Measurements from ENCODE around the gene FAM20C. TPM values are rescaled to one million over a fixed set of nuclear protein-coding genes. Genes with fewer than 3 reads are reported as not detected.

FAM20C gene
- total and polyA plus RNA-seq, 2 donors (not counting 3 experiments of a cell fraction or from before 2014, with no cell fraction given): 14.2 to 34.5 TPM

GRCh38 chr7:216360-217300 lies 24.3 kb downstream of the FAM20C start:
- H3K9ac ChIP-seq (replicated peaks; ENCODE audit: extremely low read depth, insufficient read depth, low read length): no peak overlapping the region
- no peak overlapping the region for H3K4me3 ChIP-seq (replicated peaks in 1 of 3; ENCODE audit: insufficient read depth in 1 of 3, low read depth in 1 of 3, low read length in 3 of 3)
- no peak overlapping the region for H2AFZ ChIP-seq (ENCODE audit: low read depth, low read length)
- intact Hi-C loops (cut with micrococcal nuclease) (no loop called here), dilution Hi-C loops (cut with MboI; ENCODE audit: extremely low pct_ligation_motif_present, low sequenced_read_pairs) (no loop called here)
- CTCF ChIA-PET: no interaction called here
- H3K4me2 ChIP-seq (ENCODE audit: insufficient read depth, low read length): no peak overlapping the region
- no peaks in the 10 kb centered on the region for H3K36me3 ChIP-seq (ENCODE audit: control insufficient read depth in 2 of 2, extremely low read depth in 1 of 2, insufficient read depth in 2 of 2, low read length in 2 of 2)
- POLR2A ChIA-PET: no interaction called here
- H3K9me1 ChIP-seq (replicated peaks; ENCODE audit: control insufficient read depth, extremely low read depth, insufficient read depth, low read length): no peaks in the 10 kb centered on the region
- no peaks in the 10 kb centered on the region for H3K27me3 ChIP-seq (ENCODE audit: control insufficient read depth in 2 of 2, insufficient read depth in 2 of 2, low read length in 2 of 2)
- H3K27ac ChIP-seq (ENCODE audit: insufficient read depth, low read depth, low read length): no peak overlapping the region
- no peaks in the 10 kb centered on the region for H4K20me1 ChIP-seq (replicated peaks; ENCODE audit: control insufficient read depth, extremely low read depth, insufficient read depth, low read length)
- DNase-seq (ENCODE audit: low read depth, low spot score) (no peak), FAIRE-seq (no peak)
- H3K4me1 ChIP-seq (ENCODE audit: control insufficient read depth, extremely low read depth, insufficient read depth, low read length): no peaks in the 10 kb centered on the region
- H3K79me2 ChIP-seq (ENCODE audit: control insufficient read depth, insufficient read depth, low read length): peaks cover 10% of the 10 kb centered on the region
- H3K9me3 ChIP-seq (replicated peaks; ENCODE audit: control insufficient read depth, insufficient read depth, low read length): no peaks in the 10 kb centered on the region
- BruUV-seq (replicated peaks): no TSS peak
- no peak for TF ChIP-seq POLR2AphosphoS5 (IDR thresholded peaks at IDR 0.05; ENCODE audit: insufficient read depth, low read depth, low read length)
- no peak for TF ChIP-seq GATA2 (IDR thresholded peaks at IDR 0.05; ENCODE audit: insufficient read depth, insufficient read length, low read depth, low read length)
- TF ChIP-seq EZH2 (IDR thresholded peaks at IDR 0.05; ENCODE audit: borderline replicate concordance, low read depth, low read length, severe bottlenecking): no peak
- TF ChIP-seq CTCF (IDR thresholded peaks at IDR 0.05; ENCODE audit: extremely low read depth in 1 of 2, insufficient read depth in 1 of 2, low read depth in 1 of 2, low read length in 2 of 2): no peak
- TF ChIP-seq, protein P1, sequence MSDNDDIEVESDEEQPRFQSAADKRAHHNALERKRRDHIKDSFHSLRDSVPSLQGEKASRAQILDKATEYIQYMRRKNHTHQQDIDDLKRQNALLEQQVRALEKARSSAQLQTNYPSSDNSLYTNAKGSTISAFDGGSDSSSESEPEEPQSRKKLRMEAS (IDR thresholded peaks at IDR 0.05; ENCODE audit: insufficient read depth, insufficient read length): no peak
- no peak for TF ChIP-seq JUN (IDR thresholded peaks at IDR 0.05; ENCODE audit: borderline replicate concordance, insufficient read depth, insufficient read length, low read depth)
- TF ChIP-seq POLR2A (IDR thresholded peaks at IDR 0.05; ENCODE audit: low read depth, low read length): no peak
- no peak for TF ChIP-seq MYC (IDR thresholded peaks at IDR 0.05; ENCODE audit: low read depth, low read length)
- TF ChIP-seq FOS (IDR thresholded peaks at IDR 0.05; ENCODE audit: borderline replicate concordance, insufficient read depth, low read length): no peak
